Neural progenitor cell (in vitro differentiated cells): ENCODE results near the gene GIGYF1. TPM values are rescaled to one million over a fixed set of nuclear protein-coding genes. Genes with fewer than 3 reads are reported as not detected.

Experiments
- DNase-seq: peaks from one replicate; pipeline ENCODE4 v3.0.0-alpha.2; 2016; ENCODE audit warnings: low spot score
- H2AFZ ChIP-seq: fragments of 200-600 bp; sonication (generic); replicated peaks from 2 replicates; pipeline ENCODE4 v1.6.1; 2016; ENCODE audit warnings: antibody characterized with exemption
- H3F3A ChIP-seq: fragments of 200-600 bp; sonication (generic); 2 replicates; pipeline ENCODE4 v1.6.1; 2016; ENCODE audit warnings: antibody characterized with exemption, low read depth
- H3K27ac ChIP-seq: fragments of 200-600 bp; sonication (generic); 2 replicates; pipeline ENCODE4 v1.5.1; 2016; ENCODE audit warnings: mild to moderate bottlenecking
- H3K27me3 ChIP-seq: fragments of 200-600 bp; sonication (generic); 2 replicates; pipeline ENCODE4 v1.6.1; 2016; ENCODE audit warnings: mild to moderate bottlenecking, moderate library complexity
- H3K36me3 ChIP-seq: fragments of 200-600 bp; sonication (generic); 2 replicates; pipeline ENCODE4 v1.5.1; 2016
- H3K4me1 ChIP-seq: fragments of 200-600 bp; sonication (generic); 2 replicates; pipeline ENCODE4 v1.6.1; 2016; ENCODE audit warnings: mixed run types
- H3K4me2 ChIP-seq: fragments of 200-600 bp; sonication (generic); 2 replicates; pipeline ENCODE4 v1.6.1; 2016
- H3K4me3 ChIP-seq: fragments of 200-600 bp; sonication (generic); 2 replicates; pipeline ENCODE4 v1.5.1; 2016
- H3K79me2 ChIP-seq: fragments of 200-600 bp; sonication (generic); 2 replicates; pipeline ENCODE4 v1.6.1; 2016; ENCODE audit warnings: low read depth
- H3K9ac ChIP-seq: fragments of 200-600 bp; sonication (generic); 2 replicates; pipeline ENCODE4 v1.6.1; 2016
- H3K9me3 ChIP-seq: fragments of 200-600 bp; sonication (generic); 2 replicates; pipeline ENCODE4 v1.5.1; 2016; ENCODE audit warnings: low read depth
- H4K20me1 ChIP-seq: fragments of 200-600 bp; sonication (generic); 2 replicates; pipeline ENCODE4 v1.6.1; 2016; ENCODE audit warnings: low read depth
- H3K27ac Mint-ChIP-seq: 3 replicates; pipeline ENCODE4 v1.8.0; 2021; ENCODE audit warnings: mixed read lengths
- H3K27me3 Mint-ChIP-seq: 2 replicates; pipeline ENCODE4 v1.8.0; 2022; ENCODE audit warnings: low read depth, mild to moderate bottlenecking, inconsistent platforms, moderate library complexity, mixed read lengths; ENCODE audit not compliant: insufficient read depth
- H3K36me3 Mint-ChIP-seq: 3 replicates; pipeline ENCODE4 v1.8.0; 2021; ENCODE audit warnings: mixed read lengths
- H3K4me1 Mint-ChIP-seq: 3 replicates; pipeline ENCODE4 v1.8.0; 2021; ENCODE audit warnings: mixed read lengths
- H3K4me3 Mint-ChIP-seq: 3 replicates; pipeline ENCODE4 v1.8.0; 2021; ENCODE audit warnings: mild to moderate bottlenecking, moderate library complexity, mixed read lengths
- H3K9me3 Mint-ChIP-seq: 3 replicates; pipeline ENCODE4 v1.8.0; 2020; ENCODE audit warnings: mixed read lengths
- CTCF ChIP-seq: fragments of 200-600 bp; sonication (generic); IDR thresholded peaks from 2 replicates; pipeline ENCODE4 v1.5.1; 2017; ENCODE audit warnings: antibody characterized with exemption, mild to moderate bottlenecking
- EZH2 ChIP-seq: fragments of 200-600 bp; sonication (generic); IDR thresholded peaks from 2 replicates; pipeline ENCODE4 v1.6.1; 2017; ENCODE audit warnings: antibody characterized with exemption, mild to moderate bottlenecking, moderate library complexity
- EZH2phosphoT487 ChIP-seq: fragments of 200-600 bp; sonication (generic); IDR thresholded peaks from 2 replicates; pipeline ENCODE4 v1.6.1; 2017; ENCODE audit warnings: antibody characterized with exemption
- total RNA-seq: library from RNA; depleted of rRNA; stranded (reverse); fragments of >200 nt; gene quantifications from 2 replicates; pipeline ENCODE4 v1.2.3, GENCODE V29; 2015; ENCODE audit warnings: low replicate concordance

GIGYF1 gene
- total RNA-seq, 1 donor from 2014 or later: 24.2 TPM

- Mint-ChIP-seq H3K27ac (peak overlapping the region; percentile 72), H3K9me3 (no peaks in the 10 kb centered on the region), H3K4me3 (no peak overlapping the region), H3K36me3 (no peaks in the 10 kb centered on the region), H3K4me1 (peaks cover 3% of the 10 kb centered on the region), H3K27me3 (peaks cover 2% of the 10 kb centered on the region)
- Histone ChIP-seq H3F3A (peaks cover 5% of the 10 kb centered on the region), H3K4me3 (no peak overlapping the region), H3K9ac (no peak overlapping the region), H3K36me3 (no peaks in the 10 kb centered on the region), H2AFZ (no peak overlapping the region), H3K9me3 (no peaks in the 10 kb centered on the region), H3K4me1 (no peaks in the 10 kb centered on the region), H3K27ac (no peak overlapping the region), H3K27me3 (no peaks in the 10 kb centered on the region), H3K79me2 (no peaks in the 10 kb centered on the region), H3K4me2 (no peak overlapping the region), H4K20me1 (no peaks in the 10 kb centered on the region)
- DNase-seq: no peak
- no peak for TF ChIP-seq EZH2
- no peak for TF ChIP-seq CTCF
- TF ChIP-seq EZH2phosphoT487: no peak
Observed at GRCh38 chr7:100641860-100642533, 52.1 kb downstream of the GIGYF1 start.

DNA sequence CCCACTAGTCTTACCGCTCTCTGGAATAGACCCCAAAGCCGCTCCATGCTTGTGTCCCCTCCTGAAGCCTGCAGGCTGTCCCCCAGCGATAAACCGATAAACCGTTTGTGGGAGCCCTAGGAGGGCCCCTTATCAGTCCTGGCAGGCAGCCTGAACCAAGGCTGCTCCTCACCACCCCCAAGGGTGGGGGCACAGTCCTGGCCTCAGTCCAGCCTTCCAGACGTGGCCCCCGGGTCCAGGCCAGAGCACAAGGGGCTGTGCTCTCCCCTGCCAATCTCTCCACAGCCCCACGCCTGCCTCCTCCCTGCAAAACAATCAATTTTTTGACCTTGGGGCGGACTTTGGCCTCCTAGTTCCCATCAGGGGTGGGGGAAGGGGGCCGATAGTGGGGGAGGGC, 52.6 kb downstream of the GIGYF1 start, which contains the start of gene TFR2:
Gene TFR2, minus strand, starts transcription at position 90 of the 397 bp plus-strand sequence. Its CDS starts 43 bp downstream, at position 47.
- H3K27me3 Mint-ChIP-seq: peaks cover 2% of the 10 kb centered on the region
- Histone ChIP-seq H3K9me3 (no peaks in the 10 kb centered on the region), H3K4me1 (no peaks in the 10 kb centered on the region), H3F3A (peaks cover 5% of the 10 kb centered on the region), H3K79me2 (no peaks in the 10 kb centered on the region), H4K20me1 (no peaks in the 10 kb centered on the region), H3K27me3 (no peaks in the 10 kb centered on the region), H3K4me3 (no peak within 1 kb of the TSS), H3K36me3 (no peaks in the 10 kb centered on the region), H3K4me2 (no peak within 1 kb of the TSS), H3K27ac (no peak within 1 kb of the TSS), H2AFZ (peak within 1 kb of the TSS; percentile 9), H3K9ac (no peak within 1 kb of the TSS)
- no peaks in the 10 kb centered on the region for H3K9me3 Mint-ChIP-seq
- DNase-seq: no peak
- H3K4me1 Mint-ChIP-seq: peaks cover 3% of the 10 kb centered on the region
- peak within 1 kb of the TSS; percentile 72 for H3K27ac Mint-ChIP-seq
- no peaks in the 10 kb centered on the region for H3K36me3 Mint-ChIP-seq
- H3K4me3 Mint-ChIP-seq: no peak within 1 kb of the TSS
- TF ChIP-seq EZH2phosphoT487: no peak

DNA sequence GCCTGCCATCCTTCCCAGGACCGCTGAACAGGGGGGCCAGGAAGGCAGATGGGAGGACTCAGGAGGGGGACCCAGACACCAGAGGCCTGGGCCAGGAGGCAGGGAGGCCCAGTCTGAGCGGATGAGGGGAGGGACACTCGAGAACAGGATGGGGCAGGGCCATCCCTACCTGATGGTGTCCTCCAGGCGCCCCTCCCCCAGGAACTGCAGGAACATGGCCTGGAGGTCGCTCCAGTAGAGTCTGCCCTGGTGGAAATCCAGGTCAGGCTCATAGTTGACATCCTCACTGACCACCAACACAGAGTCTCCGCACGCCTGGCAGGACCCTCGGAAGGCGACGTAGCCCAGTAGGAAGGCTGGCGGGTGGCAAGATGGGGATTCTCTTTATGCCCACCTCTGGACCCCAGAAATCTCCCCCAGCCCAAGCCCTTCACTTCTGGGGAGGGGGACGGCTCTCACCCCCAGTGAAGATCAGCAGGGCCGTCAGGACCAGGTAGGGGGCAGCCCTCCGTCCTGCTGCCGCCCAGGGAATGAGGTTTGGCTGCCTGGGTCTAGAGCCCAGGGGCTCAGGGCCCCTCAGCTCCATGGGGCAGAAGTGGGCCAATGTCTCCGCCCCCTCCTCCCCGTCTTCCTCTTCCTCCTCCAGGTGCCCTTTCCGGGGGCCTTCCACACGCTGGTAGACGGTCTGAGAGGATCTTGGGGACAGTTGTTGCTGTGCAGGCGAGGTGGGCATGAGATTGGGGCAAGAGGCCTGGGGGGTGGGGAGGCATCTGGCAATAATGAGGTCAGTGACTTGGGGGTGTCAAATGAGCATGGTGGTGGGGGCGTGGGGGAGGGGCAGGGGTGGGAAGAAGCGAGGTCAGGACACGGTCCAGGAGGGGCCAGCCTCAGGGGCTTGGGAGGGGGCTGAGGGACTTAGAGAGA, 53.3 kb downstream of the GIGYF1 start:
- Histone ChIP-seq H3K9ac (no peak overlapping the region), H3F3A (peaks cover 5% of the 10 kb centered on the region), H4K20me1 (no peaks in the 10 kb centered on the region), H3K4me3 (no peak overlapping the region), H3K4me1 (no peaks in the 10 kb centered on the region), H3K27me3 (no peaks in the 10 kb centered on the region), H2AFZ (peak overlapping the region; percentile 9), H3K4me2 (no peak overlapping the region), H3K36me3 (no peaks in the 10 kb centered on the region), H3K27ac (no peak overlapping the region), H3K79me2 (no peaks in the 10 kb centered on the region), H3K9me3 (no peaks in the 10 kb centered on the region)
- peaks cover 8% of the 10 kb centered on the region for H3K27me3 Mint-ChIP-seq
- H3K36me3 Mint-ChIP-seq: no peaks in the 10 kb centered on the region
- no peak overlapping the region for H3K27ac Mint-ChIP-seq
- TF ChIP-seq CTCF: no peak
- TF ChIP-seq EZH2: no peak
- no peak for TF ChIP-seq EZH2phosphoT487
- no peak overlapping the region for H3K4me3 Mint-ChIP-seq
- DNase-seq: no peak
- H3K4me1 Mint-ChIP-seq: peaks cover 3% of the 10 kb centered on the region
- no peaks in the 10 kb centered on the region for H3K9me3 Mint-ChIP-seq
